Myocyte (in vitro differentiated cells): ENCODE results near the gene CBX2. TPM values are rescaled to one million over a fixed set of nuclear protein-coding genes. Genes with fewer than 3 reads are reported as not detected.
"Not testable (repeated sequence)": the region's sequence is repeated elsewhere in the genome, so short reads cannot be mapped to it uniquely, and the experiment has no call there.

Experiments used
- DNase-seq: peaks from one replicate; pipeline ENCODE4 v3.0.0-alpha.2; 2012; ENCODE audit warnings: low read depth
- total RNA-seq: library from RNA; depleted of rRNA; stranded (reverse); fragments of >200 nt; gene quantifications from 2 replicates; pipeline ENCODE4 v1.2.3, GENCODE V29; 2014

Gene CBX2
- total RNA-seq, 1 donor from 2014 or later = 2.2 TPM

DNA sequence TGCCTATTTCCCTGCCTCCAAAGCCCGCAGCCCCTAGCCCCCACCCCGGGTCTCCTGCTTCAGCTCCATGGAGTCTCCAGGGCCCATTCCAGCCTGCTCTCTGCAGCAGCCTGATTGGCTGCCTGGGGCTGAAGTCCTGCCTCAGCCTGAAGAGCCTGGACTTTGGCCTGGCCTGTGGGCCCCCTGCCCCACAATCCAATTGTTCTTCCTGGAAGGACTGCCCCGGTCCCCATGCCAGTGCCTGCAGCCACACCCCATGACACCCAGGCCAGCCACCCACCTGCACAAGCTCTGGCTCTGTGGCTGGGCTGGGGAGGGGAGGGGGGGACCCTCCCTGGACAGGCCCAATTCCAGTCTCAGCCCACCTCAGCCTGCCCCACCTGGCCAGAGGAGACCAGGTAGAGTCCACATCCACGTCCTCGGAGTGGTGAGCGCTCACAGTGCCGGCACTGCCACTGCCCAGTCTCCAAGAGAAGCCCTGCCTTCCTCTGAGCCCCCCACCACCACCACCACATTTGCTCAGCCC is 34.9 kb upstream of the CBX2 start:
- DNase-seq = no peak

GRCh38 chr17:79743614-79744013 is 34.3 kb upstream of the CBX2 start:
- DNase-seq = no peak

GRCh38 chr17:79745641-79746105 is 32.3 kb upstream of the CBX2 start:
- DNase-seq = peak; percentile 16

DNA sequence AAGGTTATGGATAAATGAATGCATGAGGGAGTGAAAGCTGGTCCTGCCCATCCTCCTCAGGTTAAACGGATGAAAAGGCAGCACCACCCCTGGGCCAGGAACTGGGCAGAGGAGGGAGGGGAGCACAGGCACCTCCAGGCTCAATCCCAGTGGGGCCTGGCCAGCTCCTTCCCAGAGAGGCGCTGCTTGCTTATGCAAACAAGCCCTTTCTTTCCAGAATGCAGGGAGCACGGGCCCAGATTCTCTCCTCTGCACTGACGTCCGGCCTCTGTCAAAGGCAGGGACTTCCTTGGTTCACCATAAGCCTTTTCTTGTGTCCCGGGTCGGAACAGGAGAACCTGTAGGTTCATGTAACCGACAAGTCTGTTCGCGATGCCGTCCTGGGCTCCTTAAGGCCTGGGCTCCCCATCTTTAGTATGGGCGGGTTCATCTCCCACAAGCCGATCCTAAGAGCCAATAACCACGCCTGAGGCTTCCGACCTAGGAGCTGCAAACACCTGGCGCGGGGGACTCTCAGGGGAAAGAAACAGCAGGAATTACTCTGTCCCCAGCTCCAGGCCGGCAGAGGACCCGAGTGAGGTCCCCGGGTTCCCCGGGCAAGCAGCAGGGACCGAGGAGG is 30.9 kb upstream of the CBX2 start:
- no peak for DNase-seq

DNA sequence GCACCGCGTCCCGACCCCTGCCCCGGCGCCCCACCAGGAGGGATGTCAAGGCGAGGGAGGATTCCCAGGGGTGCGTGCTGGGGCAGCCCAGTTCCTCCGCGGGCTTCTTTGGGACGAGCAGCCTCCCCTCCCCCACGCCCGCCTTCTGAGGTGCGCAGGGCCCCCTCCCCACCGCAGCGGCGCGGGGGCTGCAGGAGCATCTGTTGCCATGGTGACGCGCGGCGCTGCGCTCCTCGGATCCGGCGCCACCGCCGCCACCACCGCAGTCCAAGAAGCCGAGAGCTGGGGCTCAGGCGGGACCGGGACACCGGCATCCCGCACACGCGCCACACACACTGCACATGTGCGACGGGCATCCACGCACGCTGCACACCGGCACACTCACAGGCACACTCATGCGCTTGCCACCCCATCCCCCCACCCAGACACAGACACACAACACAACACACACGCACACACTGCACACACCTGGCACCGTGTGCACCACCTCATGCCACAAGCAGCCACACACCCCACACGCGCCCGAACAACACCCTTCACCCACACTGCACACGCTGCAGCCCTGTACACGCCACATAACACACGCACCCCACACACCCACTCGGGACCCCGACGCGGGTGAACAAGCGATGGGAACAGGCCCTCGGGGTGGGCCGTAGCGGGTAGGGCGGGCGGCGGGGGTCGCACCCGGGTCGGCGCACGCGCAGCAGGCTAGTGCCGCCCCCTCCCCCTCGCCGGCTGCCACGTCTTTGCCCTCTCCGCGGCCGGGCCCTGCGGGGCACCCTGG is 30.2 kb upstream of the CBX2 start:
- no peak for DNase-seq

GRCh38 chr17:79748295-79749099 is 29.5 kb upstream of the CBX2 start:
- no peak for DNase-seq

- peak; percentile 14 for DNase-seq
These were observed 28.7 kb upstream of the CBX2 start for GRCh38 chr17:79749156-79749815.

GRCh38 chr17:79749958-79750357 is 28.0 kb upstream of the CBX2 start:
- DNase-seq = no peak

DNA sequence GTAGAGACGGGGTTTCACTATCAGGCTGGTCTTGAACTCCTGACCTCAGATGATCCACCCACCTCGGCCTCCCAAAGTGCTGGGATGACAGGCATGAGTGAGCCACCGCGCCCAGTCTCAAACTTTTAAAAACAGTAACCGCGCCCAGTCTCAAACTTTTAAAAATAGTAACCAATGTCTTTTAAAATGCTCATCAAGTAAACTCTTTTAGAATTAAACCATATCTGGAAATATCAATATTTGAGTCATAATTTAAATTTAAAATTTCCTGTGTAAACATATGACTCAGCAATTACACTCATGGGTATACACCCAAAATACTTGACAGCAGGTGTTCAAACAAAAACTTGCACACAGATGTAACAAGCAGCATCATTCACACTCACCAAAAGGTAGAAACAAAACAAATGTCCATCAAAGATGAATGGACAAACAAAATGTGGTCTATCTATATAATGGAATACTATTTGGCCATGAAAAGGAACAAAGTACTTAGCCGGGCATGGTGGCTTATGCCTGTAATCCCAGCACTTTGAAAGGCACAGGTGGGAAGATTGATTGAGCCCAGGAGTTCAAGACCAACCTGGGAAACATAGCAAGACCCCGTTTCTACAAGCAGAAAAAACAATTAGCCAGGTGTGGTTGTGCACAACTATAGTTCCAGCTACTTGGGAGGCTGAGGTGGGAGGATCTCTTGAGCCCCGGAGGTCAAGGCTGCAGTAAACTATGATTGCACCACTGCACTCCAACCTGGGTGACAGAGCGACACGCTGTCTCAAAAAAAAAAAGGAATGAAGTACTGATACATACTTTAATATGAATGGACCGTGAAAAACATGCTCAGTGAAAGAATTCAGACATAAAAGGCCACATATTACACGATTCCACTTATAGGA is 27.1 kb upstream of the CBX2 start:
- DNase-seq = no peak

DNA sequence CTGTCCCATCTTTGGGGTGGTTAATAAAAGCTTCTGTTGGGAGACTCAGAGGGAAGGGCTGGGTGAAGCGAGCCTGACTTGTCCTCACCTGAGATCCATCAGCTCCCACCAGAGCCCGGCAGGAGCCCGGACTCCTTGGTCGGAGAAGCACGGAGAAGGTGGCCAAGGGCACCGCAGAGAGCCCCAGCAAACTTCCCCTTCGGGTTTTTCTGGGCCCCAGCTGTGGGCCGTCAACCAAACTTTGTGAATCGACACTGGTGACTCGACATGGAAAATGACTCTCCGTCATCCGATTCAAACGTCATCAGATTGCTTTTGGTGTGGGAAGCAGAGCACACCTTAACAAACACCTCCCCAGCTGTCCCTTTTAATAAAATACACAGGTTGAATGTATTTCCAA is 25.8 kb upstream of the CBX2 start:
- DNase-seq = no peak

DNA sequence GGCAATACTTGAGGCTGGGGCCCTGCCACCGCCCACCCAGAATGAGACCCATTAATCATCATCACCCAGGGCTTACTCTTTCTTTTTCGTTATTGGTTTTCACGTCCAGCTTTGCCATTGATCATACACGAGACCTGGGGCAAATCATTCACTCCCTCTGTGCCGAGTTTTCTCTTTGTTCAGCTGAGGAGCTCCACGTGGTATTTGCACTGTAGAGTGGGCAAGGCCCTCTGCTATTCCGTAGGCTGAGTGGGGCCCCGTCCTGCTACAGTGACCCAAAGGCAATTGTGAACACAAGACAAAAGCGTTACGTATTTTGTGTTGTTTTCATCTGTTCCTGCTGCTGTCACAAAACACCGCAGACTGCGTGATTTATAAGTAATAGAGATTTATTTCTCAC is 23.6 kb upstream of the CBX2 start:
- no peak for DNase-seq

GRCh38 chr17:79754903-79755302 is 23.0 kb upstream of the CBX2 start:
- not testable (repeated sequence) for DNase-seq

DNA sequence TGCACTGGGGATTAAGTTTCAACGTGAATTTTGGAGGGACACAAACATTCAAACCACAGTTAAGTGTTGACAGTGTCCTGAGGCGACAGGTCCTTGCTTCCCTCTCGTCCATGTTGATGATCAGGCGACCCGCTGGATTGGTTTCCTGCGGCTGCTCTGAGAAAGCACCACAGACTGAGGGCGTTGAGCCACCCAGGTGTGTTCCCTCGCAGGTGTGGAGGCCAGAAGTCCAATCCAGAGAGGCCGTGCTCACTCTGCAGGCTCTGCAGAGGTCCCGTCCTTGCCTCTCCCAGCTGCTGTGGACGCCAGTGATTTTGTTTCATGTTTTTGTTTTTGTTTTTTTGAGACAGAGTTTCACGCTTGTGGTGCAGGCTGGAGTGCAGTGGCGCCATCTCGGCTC is 22.4 kb upstream of the CBX2 start:
- no peak for DNase-seq

DNA sequence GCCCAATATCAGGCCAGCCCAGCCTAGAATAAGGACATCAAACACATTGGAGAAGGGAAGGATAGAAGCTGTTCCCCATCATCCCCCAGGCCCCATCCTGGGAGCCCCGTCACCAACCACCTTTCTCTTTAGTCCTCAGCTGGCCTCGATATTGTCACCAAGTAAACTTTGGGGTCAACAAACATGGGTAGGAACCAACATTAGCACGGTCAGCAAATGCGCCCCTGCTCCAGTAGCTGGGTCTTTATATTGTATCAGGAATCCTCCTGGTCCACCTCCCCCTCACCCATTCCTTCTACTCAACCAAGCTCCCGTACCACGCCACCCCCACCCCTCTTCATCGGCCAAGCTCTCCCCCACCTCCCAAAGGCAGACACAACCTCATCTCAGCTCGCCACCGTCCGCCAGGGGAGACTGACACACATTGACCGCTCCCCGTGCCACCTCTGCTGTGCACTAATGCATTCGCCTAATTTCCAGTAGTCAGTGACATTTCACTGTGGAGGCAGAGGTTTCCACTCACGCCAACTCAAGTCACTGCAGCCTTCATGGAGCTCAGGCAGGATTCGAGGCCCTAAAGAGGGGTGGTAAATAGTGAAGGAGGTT is 20.7 kb upstream of the CBX2 start:
- no peak for DNase-seq

DNA sequence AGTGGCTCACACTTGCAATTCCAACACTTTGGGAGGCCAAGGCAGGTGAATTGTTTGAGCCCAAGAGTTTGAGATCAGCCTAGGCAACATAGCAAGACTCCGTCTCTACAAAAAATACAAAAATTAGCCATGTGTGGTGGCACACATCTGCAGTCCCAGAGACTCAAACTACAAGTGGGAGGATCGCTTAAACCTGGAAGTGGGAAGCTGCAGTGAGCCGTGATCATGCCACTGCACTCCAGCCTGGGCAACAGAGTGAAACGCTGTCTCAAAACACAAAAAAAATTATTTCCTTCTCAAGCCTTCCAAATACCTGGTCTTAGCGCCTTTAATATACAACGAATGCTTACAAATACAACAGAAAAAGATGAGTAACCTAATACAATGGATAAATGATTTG is 19.7 kb upstream of the CBX2 start:
- DNase-seq = no peak

DNA sequence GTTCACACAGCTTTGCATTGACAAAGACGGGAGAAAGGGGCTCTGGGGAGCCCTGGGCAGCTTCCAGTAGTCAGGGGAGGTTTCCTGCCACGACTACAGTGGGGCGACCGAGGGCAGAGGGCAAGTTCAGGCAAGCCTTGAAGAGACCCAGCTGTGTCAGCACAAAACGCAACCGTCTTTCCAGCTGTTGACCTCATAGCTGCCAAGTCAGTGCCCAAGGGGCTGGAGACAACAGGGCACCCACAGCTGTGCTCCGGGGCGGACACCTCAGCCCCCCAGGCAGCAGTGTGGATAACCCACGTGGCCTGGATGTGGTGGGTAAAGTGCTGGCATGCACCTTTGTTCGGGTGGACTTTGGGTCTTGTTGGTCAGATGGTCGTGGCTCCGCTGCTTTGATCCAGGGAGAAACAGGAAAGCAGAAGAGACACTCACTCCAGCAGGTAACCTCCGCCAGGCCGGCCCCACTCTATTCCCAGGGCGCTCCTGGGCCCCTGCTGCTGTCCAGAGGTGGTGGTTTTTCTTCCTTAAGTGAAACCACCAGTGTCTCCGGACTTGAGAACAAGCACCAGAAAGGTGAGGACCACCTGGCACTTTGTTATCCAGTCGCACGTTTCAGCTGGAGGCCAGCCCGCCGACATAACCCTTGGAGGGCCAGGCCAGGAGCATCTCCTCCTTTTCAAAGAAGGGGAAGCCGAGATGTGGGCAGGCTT is 17.6 kb upstream of the CBX2 start:
- no peak for DNase-seq

GRCh38 chr17:79761894-79762589 is 15.9 kb upstream of the CBX2 start:
- DNase-seq = no peak

- DNase-seq = no peak
These were observed 12.2 kb upstream of the CBX2 start for GRCh38 chr17:79765708-79766107.
